Midbrain (tissue), 1 donor: ENCODE results near the gene SLC8A3.

Experiments used
- DNase-seq: peaks from one replicate; lab custom pipeline; 2025; lab: John Stamatoyannopoulos, UW

SLC8A3 gene

GRCh38 chr14:70173569-70173968, 15.2 kb downstream of the SLC8A3 start:
- no peak for DNase-seq

GRCh38 chr14:70171726-70172125, 17.0 kb downstream of the SLC8A3 start:
- no peak for DNase-seq

GRCh38 chr14:70170976-70171375, 17.8 kb downstream of the SLC8A3 start:
- DNase-seq = no peak

- DNase-seq = no peak
These were observed 20.3 kb downstream of the SLC8A3 start for GRCh38 chr14:70168406-70168805.

GRCh38 chr14:70166530-70167203, 22.1 kb downstream of the SLC8A3 start:
- DNase-seq = no peak

GRCh38 chr14:70162358-70162757, 26.4 kb downstream of the SLC8A3 start:
- no peak for DNase-seq

GRCh38 chr14:70156592-70156991, 32.2 kb downstream of the SLC8A3 start:
- no peak for DNase-seq

- no peak for DNase-seq
These were observed 36.0 kb downstream of the SLC8A3 start for GRCh38 chr14:70152704-70153103.

GRCh38 chr14:70152081-70152480, 36.7 kb downstream of the SLC8A3 start:
- no peak for DNase-seq

GRCh38 chr14:70149596-70150165, 39.1 kb downstream of the SLC8A3 start:
- DNase-seq = no peak

GRCh38 chr14:70148911-70149595, 39.7 kb downstream of the SLC8A3 start:
- DNase-seq = no peak

GRCh38 chr14:70148351-70148750, 40.4 kb downstream of the SLC8A3 start:
- DNase-seq = no peak

GRCh38 chr14:70144046-70144445, 44.7 kb downstream of the SLC8A3 start:
- DNase-seq = no peak

- no peak for DNase-seq
These were observed 45.4 kb downstream of the SLC8A3 start for GRCh38 chr14:70143306-70143705.

- no peak for DNase-seq
These were observed 48.1 kb downstream of the SLC8A3 start for GRCh38 chr14:70140614-70141013.

- no peak for DNase-seq
These were observed 49.4 kb downstream of the SLC8A3 start for GRCh38 chr14:70139384-70139783.

- no peak for DNase-seq
These were observed 51.0 kb downstream of the SLC8A3 start for GRCh38 chr14:70137788-70138187.

GRCh38 chr14:70133461-70133860, 55.3 kb downstream of the SLC8A3 start:
- DNase-seq = no peak

GRCh38 chr14:70130482-70130881, 58.3 kb downstream of the SLC8A3 start:
- no peak for DNase-seq

GRCh38 chr14:70127186-70127585, 61.6 kb downstream of the SLC8A3 start:
- no peak for DNase-seq

- no peak for DNase-seq
These were observed 65.0 kb downstream of the SLC8A3 start for GRCh38 chr14:70123796-70124195.

- no peak for DNase-seq
These were observed 67.2 kb downstream of the SLC8A3 start for GRCh38 chr14:70121521-70121920.

GRCh38 chr14:70118064-70118463, 70.7 kb downstream of the SLC8A3 start:
- no peak for DNase-seq
